HepG2 (cell line): Measurements from ENCODE around the gene SHPK. TPM values are rescaled to one million over a fixed set of nuclear protein-coding genes. Genes with fewer than 3 reads are reported as not detected.

Experiments used
- MED8 ChIP-seq: sonication (generic); formaldehyde crosslinking; IDR thresholded peaks from 2 replicates; pipeline ENCODE4 v1.8.1; 2023; ENCODE audit warnings: mild to moderate bottlenecking, missing genetic modification reagents; ENCODE audit not compliant: insufficient replicate concordance
- SETDB1 ChIP-seq: sonication (generic); formaldehyde crosslinking; IDR thresholded peaks from 2 replicates; pipeline ENCODE4 v1.5.1; 2020; ENCODE audit warnings: missing genetic modification reagents, mild to moderate bottlenecking, borderline replicate concordance
- ZBTB37 ChIP-seq: sonication (generic); formaldehyde crosslinking; IDR thresholded peaks from 2 replicates; pipeline ENCODE4 v1.4.0; 2020; ENCODE audit warnings: mild to moderate bottlenecking, missing genetic modification reagents
- ZNF124 ChIP-seq: sonication (generic); formaldehyde crosslinking; IDR thresholded peaks from 2 replicates; pipeline ENCODE4 v1.4.0; 2020; ENCODE audit warnings: missing genetic modification reagents
- ZNF180 ChIP-seq: sonication (generic); formaldehyde crosslinking; IDR thresholded peaks from 2 replicates; pipeline ENCODE4 v1.4.0; 2020; ENCODE audit warnings: low read depth, missing genetic modification reagents, borderline replicate concordance
- ZNF646 ChIP-seq: sonication (generic); formaldehyde crosslinking; IDR thresholded peaks from 2 replicates; pipeline ENCODE4 v1.9.0; 2021; ENCODE audit warnings: mild to moderate bottlenecking, missing genetic modification reagents
- ZNF710 ChIP-seq: sonication (generic); formaldehyde crosslinking; IDR thresholded peaks from 2 replicates; pipeline ENCODE4 v1.5.0; 2020; ENCODE audit warnings: mild to moderate bottlenecking, missing genetic modification reagents, borderline replicate concordance
- polyA plus RNA-seq, 8 experiments: library from polyadenylated mRNA; depleted of rRNA in 3 of 8; stranded (reverse) in 7 of 8; unstranded in 1 of 8; fragments of >200 nt; fragmentation: Illumina TruSeq in 4 of 8; extraction: Trizol in 4 of 8; gene quantifications; 2 replicates each; pipeline versions ENCODE4 v1.2.1 to v1.2.3, GENCODE V29; 2011 to 2016; ENCODE audit warnings: low read depth in 4 of 8, missing spikeins in 1 of 8, mixed read lengths in 1 of 8; ENCODE audit not compliant: insufficient read depth in 1 of 8
- total RNA-seq, 5 experiments: library from RNA; depleted of rRNA; stranded (reverse); fragments of >200 nt; fragmentation: Illumina TruSeq; extraction: Trizol; gene quantifications; 2 replicates each; pipeline ENCODE4 v1.2.3, GENCODE V29; 2016; ENCODE audit warnings: low read depth in 1 of 5
- TF ChIP-seq, protein P1 (sequence below): IDR thresholded peaks from 2 replicates; pipeline ENCODE4 v1.6.1; 2016; ENCODE audit warnings: control low read depth

SHPK gene
- total and polyA plus RNA-seq, 2 of the 13 experiments (the other 11 are each of a cell fraction or from before 2014, with no cell fraction given) = 16.2 to 30.9 TPM

DNA sequence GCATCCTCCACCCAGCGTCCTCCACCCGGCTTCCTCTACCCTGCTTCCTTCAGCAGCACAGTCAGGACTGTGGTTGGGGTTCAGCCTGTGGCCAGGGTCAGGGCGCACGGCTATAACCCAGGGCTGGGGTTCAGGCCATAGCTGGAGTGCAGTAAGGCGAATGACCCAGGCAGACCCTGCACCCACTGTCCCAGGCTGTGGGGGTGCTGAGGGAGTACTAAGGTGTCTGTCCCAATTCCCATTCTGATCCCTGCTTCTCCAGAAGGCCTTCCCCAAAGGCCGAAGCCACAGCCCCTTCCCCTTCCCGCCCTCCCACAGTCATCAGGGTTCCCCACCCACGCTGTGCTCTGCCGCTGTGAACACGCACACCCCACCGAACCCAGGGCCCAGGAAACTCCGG is 45.0 kb upstream of the SHPK start (continued):
- TF ChIP-seq ZNF710 (CRISPR knock-in tag) (no peak), MED8 (CRISPR knock-in tag) (no peak), ZBTB37 (CRISPR knock-in tag) (no peak), SETDB1 (CRISPR knock-in tag) (no peak), ZNF124 (CRISPR knock-in tag) (no peak), ZNF646 (CRISPR knock-in tag) (no peak), ZNF180 (CRISPR knock-in tag) (no peak)
- TF ChIP-seq, protein P1, sequence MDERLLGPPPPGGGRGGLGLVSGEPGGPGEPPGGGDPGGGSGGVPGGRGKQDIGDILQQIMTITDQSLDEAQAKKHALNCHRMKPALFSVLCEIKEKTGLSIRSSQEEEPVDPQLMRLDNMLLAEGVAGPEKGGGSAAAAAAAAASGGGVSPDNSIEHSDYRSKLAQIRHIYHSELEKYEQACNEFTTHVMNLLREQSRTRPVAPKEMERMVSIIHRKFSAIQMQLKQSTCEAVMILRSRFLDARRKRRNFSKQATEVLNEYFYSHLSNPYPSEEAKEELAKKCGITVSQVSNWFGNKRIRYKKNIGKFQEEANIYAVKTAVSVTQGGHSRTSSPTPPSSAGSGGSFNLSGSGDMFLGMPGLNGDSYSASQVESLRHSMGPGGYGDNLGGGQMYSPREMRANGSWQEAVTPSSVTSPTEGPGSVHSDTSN = no peak
